T-cell (primary cell): ENCODE data around the gene CACNA1A. TPM values are rescaled to one million over a fixed set of nuclear protein-coding genes. Genes with fewer than 3 reads are reported as not detected.

ENCODE experiments used
- ATAC-seq, 4 experiments: fragments of 200-7000 bp in 3 of 4; fragments of 150-1000 bp in 1 of 4; cut with Tn5 transposase; replicated peaks in 1 of 4; 1 replicate in 3 of 4; 2 replicates in 1 of 4; pipeline ENCODE4 v1.10.0; 2021; ENCODE audit warnings: moderate library complexity in 3 of 4, mild to moderate bottlenecking in 2 of 4, moderate number of reproducible peaks in 1 of 4
- CTCF ChIA-PET, 2 donors: fragments of 300-600 bp; sonication (Branson Sonifier 250); formaldehyde crosslinking; loops; one replicate each; lab custom pipeline; 2022; ENCODE audit warnings: antibody characterized with exemption in 2 of 2; lab: Charles Lee
- POLR2A ChIA-PET, 2 donors: fragments of 300-600 bp; sonication (Branson Sonifier 250); formaldehyde crosslinking; loops; one replicate each; lab custom pipeline; 2022; ENCODE audit warnings: antibody characterized with exemption in 2 of 2; lab: Charles Lee
- DNase-seq, 35 experiments: peaks; one replicate each; pipeline versions ENCODE4 v3.0.0 to v3.0.0-alpha.2; 2013 to 2023
- H3K27ac ChIP-seq: one replicate; pipeline ENCODE4 v1.5.1; 2013; ENCODE audit warnings: low read length
- H3K27me3 ChIP-seq, 2 experiments: replicated peaks in 1 of 2; 1 replicate in 1 of 2; 2 replicates in 1 of 2; pipeline versions ENCODE4 v1.6.1 to v1.7.0; 2013; ENCODE audit warnings: low read length in 1 of 2, mixed read lengths in 1 of 2; ENCODE audit not compliant: control insufficient read depth in 2 of 2, insufficient read depth in 2 of 2; ENCODE audit errors: extremely low read depth in 1 of 2
- H3K36me3 ChIP-seq, 2 donors: 1 replicate in 1 of 2; 2 replicates in 1 of 2; pipeline versions ENCODE4 v1.6.1 to v1.7.0; 2013; ENCODE audit warnings: low read length in 1 of 2; ENCODE audit not compliant: control insufficient read depth in 2 of 2, insufficient read depth in 1 of 2; ENCODE audit errors: extremely low read depth in 1 of 2
- H3K4me1 ChIP-seq, 2 experiments: 1 replicate in 1 of 2; 2 replicates in 1 of 2; pipeline versions ENCODE4 v1.6.1 to v1.7.0; 2013; ENCODE audit warnings: low read length in 2 of 2, mixed read lengths in 1 of 2; ENCODE audit not compliant: insufficient read depth in 2 of 2, control insufficient read depth in 1 of 2; ENCODE audit errors: extremely low read depth in 1 of 2
- H3K4me3 ChIP-seq, 2 donors: 1 replicate in 1 of 2; 2 replicates in 1 of 2; pipeline versions ENCODE4 v1.5.1 to v1.7.0; 2013; ENCODE audit warnings: mild to moderate bottlenecking in 2 of 2, low read length in 1 of 2, moderate library complexity in 1 of 2; ENCODE audit not compliant: control insufficient read depth in 1 of 2; ENCODE audit errors: extremely low read depth in 1 of 2
- H3K9me3 ChIP-seq: 2 replicates; pipeline ENCODE4 v1.7.0; 2013
- H3K27ac Mint-ChIP-seq, 2 donors: one replicate each; pipeline ENCODE4 v1.8.0; 2020 to 2021; ENCODE audit warnings: mild to moderate bottlenecking in 2 of 2, mixed read lengths in 2 of 2
- H3K27me3 Mint-ChIP-seq, 2 donors: one replicate each; pipeline ENCODE4 v1.8.0; 2021 to 2022; ENCODE audit warnings: mixed read lengths in 2 of 2
- H3K36me3 Mint-ChIP-seq: one replicate; pipeline ENCODE4 v1.8.0; 2021; ENCODE audit warnings: mixed read lengths
- H3K4me1 Mint-ChIP-seq, 3 donors: one replicate each; pipeline ENCODE4 v1.8.0; 2020 to 2022; ENCODE audit warnings: mixed read lengths in 3 of 3, mild to moderate bottlenecking in 1 of 3
- H3K4me3 Mint-ChIP-seq, 3 donors: one replicate each; pipeline ENCODE4 v1.8.0; 2020 to 2022; ENCODE audit warnings: mild to moderate bottlenecking in 3 of 3, mixed read lengths in 3 of 3, moderate library complexity in 3 of 3
- H3K9me3 Mint-ChIP-seq, 3 donors: one replicate each; pipeline ENCODE4 v1.8.0; 2020 to 2022; ENCODE audit warnings: mixed read lengths in 3 of 3
- WGBS: methylation state at CpG from one replicate; pipeline ENCODE4 v1.1.5; 2013; ENCODE audit warnings: missing lambda C conversion rate; ENCODE audit not compliant: insufficient coverage; 5-methylcytosine and 5-hydroxymethylcytosine counted together
- total RNA-seq, 35 experiments: library from RNA in 6 of 35; stranded (reverse) in 6 of 35; fragments of 120-200 nt in 1 of 35; gene quantifications; one replicate each; pipeline versions ENCODE4 v1.2.1 to v1.2.4 and lab custom pipeline; 2013 to 2026

Gene CACNA1A
- total RNA-seq, 5 donors from 2014 or later (not counting 1 experiment from before 2014, with no cell fraction given): 0.33 to 0.89 (median 0.51) TPM

DNA sequence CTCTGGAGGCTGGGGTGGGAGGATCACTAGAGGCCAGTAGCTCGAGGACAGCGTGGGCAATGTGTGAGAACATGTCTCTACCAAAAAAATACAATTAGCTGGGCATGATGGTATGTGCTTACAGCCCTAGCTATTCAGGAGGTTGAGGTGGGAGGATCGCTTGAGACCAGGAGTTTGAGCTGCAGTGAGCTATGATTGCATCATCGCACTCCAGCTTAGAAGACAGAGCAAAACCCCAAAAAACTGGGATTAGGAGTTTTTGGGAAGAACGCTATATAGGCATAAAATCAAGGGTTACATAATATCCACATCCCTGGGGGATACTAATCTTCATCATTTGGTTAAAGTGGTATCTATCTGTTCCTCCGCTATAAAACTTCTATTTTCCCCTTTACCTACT, 155.5 kb downstream of the CACNA1A start:
- Histone ChIP-seq H3K4me3 (no peak overlapping the region), H3K9me3 (no peaks in the 10 kb centered on the region), H3K4me1 (no peaks in the 10 kb centered on the region), H3K27ac (no peak overlapping the region), H3K36me3 (no peaks in the 10 kb centered on the region), H3K27me3 (peaks cover 0 to 28% of the 10 kb centered on the region in 2 experiments)
- no peaks in the 10 kb centered on the region for H3K36me3 Mint-ChIP-seq
- no CpG with 5 or more reads among the region's 6 CpGs for WGBS
- no peaks in the 10 kb centered on the region for H3K4me1 Mint-ChIP-seq
- no peak overlapping the region for H3K27ac Mint-ChIP-seq
- ChIA-PET POLR2A (no interaction called here), CTCF (no interaction called here)
- H3K9me3 Mint-ChIP-seq: peaks cover 3 to 8% (median 4%) of the 10 kb centered on the region in 3 donors
- H3K4me3 Mint-ChIP-seq: no peak overlapping the region
- no peak for DNase-seq
- no peak for ATAC-seq
- H3K27me3 Mint-ChIP-seq: peaks cover 20 to 38% of the 10 kb centered on the region in 2 donors

DNA sequence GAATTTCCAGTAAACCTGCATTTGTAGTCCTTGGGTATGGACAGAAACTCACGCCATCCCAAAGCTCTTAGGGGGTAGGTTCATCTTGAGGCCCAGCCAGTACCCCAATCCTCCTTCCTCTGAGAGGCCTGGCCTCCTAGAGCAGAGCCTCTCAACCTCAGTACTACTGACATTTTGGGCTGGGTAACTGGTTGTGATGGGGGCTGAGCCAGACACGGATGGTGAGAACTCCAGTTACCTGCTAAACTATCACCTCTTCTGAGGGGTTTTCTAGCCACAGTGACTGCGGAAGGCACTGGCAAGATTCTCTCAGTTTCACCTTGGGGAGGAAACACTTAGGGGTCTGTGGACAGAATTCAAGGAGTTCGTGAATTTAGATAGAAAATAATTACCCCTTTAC, 156.2 kb downstream of the CACNA1A start:
- CTCF ChIA-PET: no interaction called here
- Mint-ChIP-seq H3K4me3 (no peak overlapping the region), H3K27ac (no peak overlapping the region), H3K27me3 (peaks cover 19 to 35% of the 10 kb centered on the region in 2 donors), H3K36me3 (no peaks in the 10 kb centered on the region), H3K9me3 (peaks cover 3 to 8% (median 4%) of the 10 kb centered on the region in 3 donors), H3K4me1 (no peaks in the 10 kb centered on the region)
- H3K36me3 ChIP-seq: no peaks in the 10 kb centered on the region
- no peak for ATAC-seq
- no peak for DNase-seq
- H3K4me1 ChIP-seq: no peaks in the 10 kb centered on the region
- H3K9me3 ChIP-seq: no peaks in the 10 kb centered on the region
- no peak overlapping the region for H3K27ac ChIP-seq
- POLR2A ChIA-PET: no interaction called here
- no CpG with 5 or more reads among the region's 4 CpGs for WGBS
- H3K4me3 ChIP-seq: no peak overlapping the region
- H3K27me3 ChIP-seq: peaks cover 0 to 22% of the 10 kb centered on the region in 2 experiments

DNA sequence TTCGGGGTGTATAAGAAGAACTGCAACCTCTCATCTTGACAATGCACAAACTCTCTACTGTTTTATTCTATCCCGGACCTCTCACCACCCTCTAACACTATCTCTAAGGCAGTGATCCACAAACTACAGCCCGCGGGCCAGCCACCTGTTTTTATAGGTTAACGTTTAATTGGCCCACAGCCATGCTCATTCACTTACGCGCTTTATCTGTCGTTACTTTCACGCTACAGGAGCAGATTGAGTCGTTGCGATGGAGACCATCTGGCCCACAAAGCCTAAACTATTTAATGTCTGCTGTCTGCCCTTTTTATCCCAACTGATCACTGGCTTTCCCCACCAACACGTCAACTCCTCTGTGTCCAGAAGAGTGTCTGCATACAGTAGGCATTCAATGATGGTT, 158.9 kb downstream of the CACNA1A start:
- H3K27me3 ChIP-seq: peaks cover 0 to 13% of the 10 kb centered on the region in 2 experiments
- Mint-ChIP-seq H3K36me3 (no peaks in the 10 kb centered on the region), H3K27me3 (peaks cover 15 to 19% of the 10 kb centered on the region in 2 donors), H3K4me1 (no peaks in the 10 kb centered on the region), H3K9me3 (peaks cover 0 to 8% (median 5%) of the 10 kb centered on the region in 3 donors), H3K4me3 (no peak overlapping the region), H3K27ac (no peak overlapping the region)
- no peak overlapping the region for H3K4me3 ChIP-seq
- WGBS: 91% methylated on average over 9 of the region's 12 CpGs
- no peaks in the 10 kb centered on the region for H3K9me3 ChIP-seq
- H3K27ac ChIP-seq: no peak overlapping the region
- no peak for ATAC-seq
- DNase-seq: no peak
- no peaks in the 10 kb centered on the region for H3K4me1 ChIP-seq
- no peaks in the 10 kb centered on the region for H3K36me3 ChIP-seq
- ChIA-PET POLR2A (no interaction called here), CTCF (interaction anchor here in 1 of 2 donors (0.7 kb wide), 1 partner anchor 28 kb away, joined by 3 read pairs; no protein-coding TSS in a partner anchor)

DNA sequence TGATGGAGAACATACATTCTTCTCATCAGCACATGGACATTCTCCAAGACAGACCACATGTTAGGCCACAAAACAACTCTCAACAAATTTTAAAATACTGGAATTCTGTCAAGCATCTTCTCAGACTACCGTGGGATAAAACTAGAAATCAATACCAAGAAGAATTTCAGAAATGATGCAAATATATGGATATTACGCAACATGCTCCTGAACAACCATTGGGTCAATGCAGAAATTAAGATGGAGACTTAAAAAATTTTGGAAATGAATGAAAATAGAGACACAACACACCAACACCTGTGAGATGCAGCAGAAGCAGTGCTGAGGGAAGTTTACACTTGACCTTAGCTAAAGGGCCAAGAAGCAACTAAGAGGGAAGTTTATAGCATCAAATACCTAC, 162.8 kb downstream of the CACNA1A start:
- ChIA-PET CTCF (no interaction called here), POLR2A (no interaction called here)
- WGBS: no CpG with 5 or more reads among the region's 2 CpGs
- no peak for DNase-seq
- Histone ChIP-seq H3K4me1 (no peaks in the 10 kb centered on the region), H3K4me3 (no peak overlapping the region), H3K27ac (no peak overlapping the region), H3K9me3 (no peaks in the 10 kb centered on the region), H3K36me3 (no peaks in the 10 kb centered on the region), H3K27me3 (peaks cover 0 to 16% of the 10 kb centered on the region in 2 experiments)
- Mint-ChIP-seq H3K9me3 (peaks cover 0 to 5% (median 0%) of the 10 kb centered on the region in 3 donors), H3K36me3 (no peaks in the 10 kb centered on the region), H3K4me1 (no peaks in the 10 kb centered on the region), H3K27me3 (peaks cover 19 to 38% of the 10 kb centered on the region in 2 donors), H3K4me3 (no peak overlapping the region), H3K27ac (no peak overlapping the region)
- no peak for ATAC-seq

DNA sequence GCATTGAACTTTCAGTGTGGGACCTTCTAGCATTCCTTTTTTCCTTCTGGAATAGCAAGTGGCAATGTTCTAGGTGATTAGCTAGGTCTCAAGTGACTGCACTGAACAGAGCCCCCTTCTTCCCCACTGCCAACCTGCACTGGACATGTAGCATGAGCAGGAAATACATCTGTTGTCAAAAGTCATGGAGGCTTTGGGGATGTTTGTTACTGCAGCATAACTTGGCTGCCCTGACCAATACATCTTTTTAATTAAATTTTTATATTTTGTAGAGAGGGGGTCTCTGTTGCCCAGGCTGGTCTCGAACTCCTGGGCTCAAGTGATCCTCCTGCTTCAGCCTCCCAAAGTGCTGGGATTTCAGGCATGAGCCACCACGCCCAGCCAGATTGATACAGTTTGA, 163.6 kb downstream of the CACNA1A start:
- WGBS: no CpG with 5 or more reads among the region's 2 CpGs

DNA sequence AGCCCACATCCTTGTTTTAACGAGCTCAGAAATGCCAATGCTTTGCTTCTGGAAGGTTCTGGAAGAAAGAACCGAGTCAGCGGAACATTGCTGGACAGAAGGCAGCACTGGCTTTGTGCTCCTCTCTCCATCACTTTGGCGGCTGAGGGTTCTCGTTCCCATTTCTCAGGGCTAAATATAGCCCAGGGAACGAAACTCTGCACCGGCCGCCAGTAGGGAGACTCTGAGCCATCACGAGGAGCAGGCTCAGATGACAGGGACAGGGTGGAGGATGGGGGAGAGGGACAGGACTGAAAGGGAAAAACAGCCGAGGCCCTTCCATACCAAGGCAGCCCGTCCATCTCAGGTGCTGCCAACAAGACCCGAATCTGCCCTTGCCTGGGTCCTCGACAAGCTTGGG, 166.4 kb downstream of the CACNA1A start:
- Histone ChIP-seq H3K4me1 (no peaks in the 10 kb centered on the region), H3K9me3 (no peaks in the 10 kb centered on the region), H3K36me3 (no peaks in the 10 kb centered on the region), H3K27ac (no peak overlapping the region), H3K27me3 (peaks cover 0 to 9% of the 10 kb centered on the region in 2 experiments), H3K4me3 (no peak overlapping the region)
- H3K9me3 Mint-ChIP-seq: peaks cover 0 to 5% (median 0%) of the 10 kb centered on the region in 3 donors
- no peak for ATAC-seq
- no peak overlapping the region for H3K4me3 Mint-ChIP-seq
- DNase-seq: no peak
- CTCF ChIA-PET: interaction anchor here in 1 of 2 donors (0.6 kb wide), 1 partner anchor 239 kb away, joined by 3 read pairs; no protein-coding TSS in a partner anchor
- POLR2A ChIA-PET: no interaction called here
- no peaks in the 10 kb centered on the region for H3K4me1 Mint-ChIP-seq
- 73% methylated on average over 8 of the region's 13 CpGs for WGBS
- H3K27ac Mint-ChIP-seq: no peak overlapping the region
- no peaks in the 10 kb centered on the region for H3K36me3 Mint-ChIP-seq
- peaks cover 31% of the 10 kb centered on the region in 2 donors for H3K27me3 Mint-ChIP-seq

More for the DNA sequence above, 163.6 kb downstream of the CACNA1A start:
- H3K36me3 ChIP-seq: no peaks in the 10 kb centered on the region
- no peak overlapping the region for H3K4me3 Mint-ChIP-seq
- H3K9me3 Mint-ChIP-seq: peaks cover 0 to 5% (median 0%) of the 10 kb centered on the region in 3 donors
- no peaks in the 10 kb centered on the region for H3K4me1 Mint-ChIP-seq
- no peaks in the 10 kb centered on the region for H3K4me1 ChIP-seq
- no peak for ATAC-seq
- DNase-seq: no peak
- ChIA-PET CTCF (no interaction called here), POLR2A (interaction anchor here in 1 of 2 donors (0.6 kb wide), 1 partner anchor 654 kb away, joined by 6 read pairs; no protein-coding TSS in a partner anchor)
- H3K27ac Mint-ChIP-seq: no peak overlapping the region
- no peak overlapping the region for H3K4me3 ChIP-seq
- H3K27ac ChIP-seq: no peak overlapping the region
- peaks cover 0 to 16% of the 10 kb centered on the region in 2 experiments for H3K27me3 ChIP-seq
- no peaks in the 10 kb centered on the region for H3K9me3 ChIP-seq
- H3K27me3 Mint-ChIP-seq: peaks cover 22 to 35% of the 10 kb centered on the region in 2 donors
- H3K36me3 Mint-ChIP-seq: no peaks in the 10 kb centered on the region
